OCI-LY7 (cell line): ENCODE data around the gene R3HDM4.

ENCODE experiments used
- EZH2phosphoT487 ChIP-seq: fragments of 200-600 bp; sonication (generic); IDR thresholded peaks from 2 replicates; pipeline ENCODE4 v1.6.1; 2018; ENCODE audit warnings: low read depth, borderline replicate concordance, mild to moderate bottlenecking, mixed run types, antibody characterized with exemption, low read length, moderate library complexity, mixed read lengths
- TF ChIP-seq, protein P1 (sequence below): fragments of 200-600 bp; sonication (generic); conservative IDR thresholded peaks from 2 replicates; pipeline ENCODE4 v1.5.1; 2014; ENCODE audit warnings: mild to moderate bottlenecking, antibody characterized with exemption, low read length, moderate library complexity, mixed read lengths

DNA sequence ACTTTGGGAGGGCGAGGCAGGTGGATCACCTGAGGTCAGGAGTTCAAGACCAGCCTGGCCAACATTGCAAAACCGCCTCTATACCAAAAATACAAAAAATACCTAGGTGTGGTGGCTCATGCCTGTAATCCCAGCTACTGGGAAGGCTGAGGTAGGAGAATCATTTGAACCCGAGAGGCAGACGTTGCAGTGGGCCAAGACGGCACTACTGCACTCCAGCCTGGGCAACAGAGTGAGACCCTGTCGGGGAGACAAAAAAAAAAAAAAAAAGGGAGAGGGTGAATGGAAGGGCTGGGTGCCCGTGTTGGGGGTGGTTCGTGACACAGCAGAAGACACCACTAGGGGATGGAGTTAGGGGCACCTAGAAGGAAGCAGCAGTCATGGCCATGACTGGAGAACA, 42.7 kb downstream of the R3HDM4 start:
- TF ChIP-seq, protein P1, sequence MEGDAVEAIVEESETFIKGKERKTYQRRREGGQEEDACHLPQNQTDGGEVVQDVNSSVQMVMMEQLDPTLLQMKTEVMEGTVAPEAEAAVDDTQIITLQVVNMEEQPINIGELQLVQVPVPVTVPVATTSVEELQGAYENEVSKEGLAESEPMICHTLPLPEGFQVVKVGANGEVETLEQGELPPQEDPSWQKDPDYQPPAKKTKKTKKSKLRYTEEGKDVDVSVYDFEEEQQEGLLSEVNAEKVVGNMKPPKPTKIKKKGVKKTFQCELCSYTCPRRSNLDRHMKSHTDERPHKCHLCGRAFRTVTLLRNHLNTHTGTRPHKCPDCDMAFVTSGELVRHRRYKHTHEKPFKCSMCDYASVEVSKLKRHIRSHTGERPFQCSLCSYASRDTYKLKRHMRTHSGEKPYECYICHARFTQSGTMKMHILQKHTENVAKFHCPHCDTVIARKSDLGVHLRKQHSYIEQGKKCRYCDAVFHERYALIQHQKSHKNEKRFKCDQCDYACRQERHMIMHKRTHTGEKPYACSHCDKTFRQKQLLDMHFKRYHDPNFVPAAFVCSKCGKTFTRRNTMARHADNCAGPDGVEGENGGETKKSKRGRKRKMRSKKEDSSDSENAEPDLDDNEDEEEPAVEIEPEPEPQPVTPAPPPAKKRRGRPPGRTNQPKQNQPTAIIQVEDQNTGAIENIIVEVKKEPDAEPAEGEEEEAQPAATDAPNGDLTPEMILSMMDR, result no peak
- no peak for TF ChIP-seq EZH2phosphoT487
